ENCODE results near the gene ZXDC.

ZXDC gene

GRCh38 chr3:126394179-126394976 is 81.3 kb downstream of the ZXDC start, which contains the start of gene CFAP100:
TSS of gene CFAP100 (plus strand) at chr3:126394909. CDS start at chr3:126396001, 1,092 bp downstream.
- no peak for DNase-seq (ENCODE audit: low read depth)
- no peak within 1 kb of the TSS for H3K4me3 ChIP-seq (ENCODE audit: low read depth, low read length)
- TF ChIP-seq CTCF (IDR thresholded peaks at IDR 0.05; ENCODE audit: control insufficient read depth, extremely low read depth, insufficient read depth), result no peak

- H3K4me3 ChIP-seq (ENCODE audit: low read depth, low read length), result no peak overlapping the region
- no peak for DNase-seq (ENCODE audit: low read depth)
- TF ChIP-seq CTCF (IDR thresholded peaks at IDR 0.05; ENCODE audit: control insufficient read depth, extremely low read depth, insufficient read depth), result no peak
Observed at GRCh38 chr3:126393563-126393962, 82.1 kb downstream of the ZXDC start.

GRCh38 chr3:126392246-126392645 is 83.4 kb downstream of the ZXDC start:
- DNase-seq (ENCODE audit: low read depth), result no peak
- H3K4me3 ChIP-seq (ENCODE audit: low read depth, low read length), result no peak overlapping the region
- no peak for TF ChIP-seq CTCF (IDR thresholded peaks at IDR 0.05; ENCODE audit: control insufficient read depth, extremely low read depth, insufficient read depth)

GRCh38 chr3:126391631-126392030 is 84.1 kb downstream of the ZXDC start:
- no peak for TF ChIP-seq CTCF (IDR thresholded peaks at IDR 0.05; ENCODE audit: control insufficient read depth, extremely low read depth, insufficient read depth)
- H3K4me3 ChIP-seq (ENCODE audit: low read depth, low read length), result no peak overlapping the region
- DNase-seq (ENCODE audit: low read depth), result no peak

GRCh38 chr3:126390751-126391150 is 84.9 kb downstream of the ZXDC start:
- TF ChIP-seq CTCF (IDR thresholded peaks at IDR 0.05; ENCODE audit: control insufficient read depth, extremely low read depth, insufficient read depth), result no peak
- no peak overlapping the region for H3K4me3 ChIP-seq (ENCODE audit: low read depth, low read length)
- no peak for DNase-seq (ENCODE audit: low read depth)

- TF ChIP-seq CTCF (IDR thresholded peaks at IDR 0.05; ENCODE audit: control insufficient read depth, extremely low read depth, insufficient read depth), result no peak
- no peak for DNase-seq (ENCODE audit: low read depth)
- no peak overlapping the region for H3K4me3 ChIP-seq (ENCODE audit: low read depth, low read length)
Observed at GRCh38 chr3:126390201-126390600, 85.5 kb downstream of the ZXDC start.

- no peak overlapping the region for H3K4me3 ChIP-seq (ENCODE audit: low read depth, low read length)
- DNase-seq (ENCODE audit: low read depth), result no peak
- peak; percentile 31 for TF ChIP-seq CTCF (IDR thresholded peaks at IDR 0.05; ENCODE audit: control insufficient read depth, extremely low read depth, insufficient read depth)
Observed at GRCh38 chr3:126389794-126390146, 85.9 kb downstream of the ZXDC start.

Measured in LNCaP clone FGC (cell line).